Measurements from ENCODE around the gene CHGA.

CHGA gene

GRCh38 chr14:92942576-92942975 lies 19.6 kb downstream of the CHGA start:
- H3K27me3 Mint-ChIP-seq: no peaks in the 10 kb centered on the region
- peaks cover 2% of the 10 kb centered on the region for H3K4me1 Mint-ChIP-seq (ENCODE audit: low read depth)
- H3K36me3 Mint-ChIP-seq (ENCODE audit: low read depth): peaks cover 58% of the 10 kb centered on the region
- no peaks in the 10 kb centered on the region for H3K9me3 Mint-ChIP-seq
- no peak for DNase-seq
- H3K4me3 Mint-ChIP-seq: no peak overlapping the region
- H3K27ac Mint-ChIP-seq: no peak overlapping the region

- H3K36me3 Mint-ChIP-seq (ENCODE audit: low read depth): peaks cover 62% of the 10 kb centered on the region
- H3K4me1 Mint-ChIP-seq (ENCODE audit: low read depth): no peaks in the 10 kb centered on the region
- no peak overlapping the region for H3K27ac Mint-ChIP-seq
- H3K9me3 Mint-ChIP-seq: no peaks in the 10 kb centered on the region
- DNase-seq: no peak
- H3K4me3 Mint-ChIP-seq: no peak overlapping the region
- H3K27me3 Mint-ChIP-seq: no peaks in the 10 kb centered on the region
Observed at GRCh38 chr14:92942976-92943710, 20.2 kb downstream of the CHGA start.

GRCh38 chr14:92943855-92944570 lies 21.1 kb downstream of the CHGA start:
- no peak overlapping the region for H3K27ac Mint-ChIP-seq
- peaks cover 64% of the 10 kb centered on the region for H3K36me3 Mint-ChIP-seq (ENCODE audit: low read depth)

GRCh38 chr14:92944976-92945375 lies 22.0 kb downstream of the CHGA start:
- H3K4me3 Mint-ChIP-seq: no peak overlapping the region
- no peaks in the 10 kb centered on the region for H3K9me3 Mint-ChIP-seq
- H3K27ac Mint-ChIP-seq: no peak overlapping the region
- peaks cover 68% of the 10 kb centered on the region for H3K36me3 Mint-ChIP-seq (ENCODE audit: low read depth)
- H3K27me3 Mint-ChIP-seq: no peaks in the 10 kb centered on the region
- no peaks in the 10 kb centered on the region for H3K4me1 Mint-ChIP-seq (ENCODE audit: low read depth)
- DNase-seq: no peak

More at GRCh38 chr14:92943855-92944570, 21.1 kb downstream of the CHGA start:
- Mint-ChIP-seq H3K9me3 (no peaks in the 10 kb centered on the region), H3K4me1 (ENCODE audit: low read depth) (no peaks in the 10 kb centered on the region), H3K4me3 (no peak overlapping the region), H3K27me3 (no peaks in the 10 kb centered on the region)
- no peak for DNase-seq

GRCh38 chr14:92945544-92945943 lies 22.6 kb downstream of the CHGA start:
- Mint-ChIP-seq H3K4me1 (ENCODE audit: low read depth) (no peaks in the 10 kb centered on the region), H3K9me3 (no peaks in the 10 kb centered on the region), H3K36me3 (ENCODE audit: low read depth) (peaks cover 74% of the 10 kb centered on the region), H3K27ac (no peak overlapping the region), H3K27me3 (no peaks in the 10 kb centered on the region), H3K4me3 (no peak overlapping the region)
- no peak for DNase-seq

GRCh38 chr14:92945959-92946846 lies 23.3 kb downstream of the CHGA start:
- Mint-ChIP-seq H3K27ac (no peak overlapping the region), H3K4me3 (no peak overlapping the region), H3K27me3 (no peaks in the 10 kb centered on the region), H3K4me1 (ENCODE audit: low read depth) (no peaks in the 10 kb centered on the region), H3K36me3 (ENCODE audit: low read depth) (peaks cover 74% of the 10 kb centered on the region), H3K9me3 (no peaks in the 10 kb centered on the region)
- DNase-seq: no peak

GRCh38 chr14:92946847-92947545 lies 24.0 kb downstream of the CHGA start:
- Mint-ChIP-seq H3K9me3 (no peaks in the 10 kb centered on the region), H3K4me3 (no peak overlapping the region), H3K27me3 (no peaks in the 10 kb centered on the region), H3K36me3 (ENCODE audit: low read depth) (peaks cover 75% of the 10 kb centered on the region), H3K27ac (no peak overlapping the region), H3K4me1 (ENCODE audit: low read depth) (peaks cover 2% of the 10 kb centered on the region)
- DNase-seq: no peak

- H3K36me3 Mint-ChIP-seq (ENCODE audit: low read depth): peaks cover 69% of the 10 kb centered on the region
- H3K27ac Mint-ChIP-seq: no peak overlapping the region
Observed at GRCh38 chr14:92948647-92949046, 25.7 kb downstream of the CHGA start.

GRCh38 chr14:92949496-92950192 lies 26.7 kb downstream of the CHGA start:
- Mint-ChIP-seq H3K9me3 (no peaks in the 10 kb centered on the region), H3K36me3 (ENCODE audit: low read depth) (peaks cover 65% of the 10 kb centered on the region), H3K4me1 (ENCODE audit: low read depth) (peaks cover 6% of the 10 kb centered on the region), H3K4me3 (no peak overlapping the region), H3K27me3 (no peaks in the 10 kb centered on the region), H3K27ac (no peak overlapping the region)
- DNase-seq: no peak

More at GRCh38 chr14:92948647-92949046, 25.7 kb downstream of the CHGA start:
- H3K27me3 Mint-ChIP-seq: no peaks in the 10 kb centered on the region
- H3K9me3 Mint-ChIP-seq: no peaks in the 10 kb centered on the region
- no peak overlapping the region for H3K4me3 Mint-ChIP-seq
- DNase-seq: no peak
- peaks cover 6% of the 10 kb centered on the region for H3K4me1 Mint-ChIP-seq (ENCODE audit: low read depth)

GRCh38 chr14:92950193-92950540 lies 27.2 kb downstream of the CHGA start:
- Mint-ChIP-seq H3K27me3 (no peaks in the 10 kb centered on the region), H3K27ac (no peak overlapping the region), H3K9me3 (no peaks in the 10 kb centered on the region), H3K4me3 (no peak overlapping the region), H3K4me1 (ENCODE audit: low read depth) (peaks cover 6% of the 10 kb centered on the region), H3K36me3 (ENCODE audit: low read depth) (peaks cover 65% of the 10 kb centered on the region)
- no peak for DNase-seq

- H3K4me1 Mint-ChIP-seq (ENCODE audit: low read depth): peaks cover 6% of the 10 kb centered on the region
- H3K4me3 Mint-ChIP-seq: no peak overlapping the region
- H3K9me3 Mint-ChIP-seq: no peaks in the 10 kb centered on the region
- no peaks in the 10 kb centered on the region for H3K27me3 Mint-ChIP-seq
- no peak overlapping the region for H3K27ac Mint-ChIP-seq
- no peak for DNase-seq
- peaks cover 64% of the 10 kb centered on the region for H3K36me3 Mint-ChIP-seq (ENCODE audit: low read depth)
Observed at GRCh38 chr14:92950773-92951172, 27.8 kb downstream of the CHGA start.

- peaks cover 63% of the 10 kb centered on the region for H3K36me3 Mint-ChIP-seq (ENCODE audit: low read depth)
- no peaks in the 10 kb centered on the region for H3K27me3 Mint-ChIP-seq
- H3K27ac Mint-ChIP-seq: no peak overlapping the region
- no peak overlapping the region for H3K4me3 Mint-ChIP-seq
- no peaks in the 10 kb centered on the region for H3K9me3 Mint-ChIP-seq
- peaks cover 6% of the 10 kb centered on the region for H3K4me1 Mint-ChIP-seq (ENCODE audit: low read depth)
- no peak for DNase-seq
Observed at GRCh38 chr14:92951261-92951660, 28.3 kb downstream of the CHGA start.

GRCh38 chr14:92951912-92952471 lies 29.0 kb downstream of the CHGA start:
- Mint-ChIP-seq H3K4me1 (ENCODE audit: low read depth) (peaks cover 6% of the 10 kb centered on the region), H3K36me3 (ENCODE audit: low read depth) (peaks cover 65% of the 10 kb centered on the region), H3K27me3 (no peaks in the 10 kb centered on the region), H3K4me3 (no peak overlapping the region), H3K9me3 (no peaks in the 10 kb centered on the region), H3K27ac (peak overlapping the region; percentile 47)
- peak; percentile 91 for DNase-seq

All from activated T-cell treated with anti-CD3 and anti-CD28 coated beads, Interleukin-2, amount 50 U/mL, for 24 hours (primary cell).